CD1c-positive myeloid dendritic cell (primary cell): ENCODE data around the gene PIEZO2.

ENCODE experiments used
- DNase-seq: peaks from one replicate; pipeline ENCODE4 v3.0.0-alpha.2; 2016; ENCODE audit errors: extremely low spot score

PIEZO2 gene

GRCh38 chr18:11027862-11028261 is 121.5 kb downstream of the PIEZO2 start:
- no peak for DNase-seq

- DNase-seq, result no peak
Measured at GRCh38 chr18:11025671-11026070, 123.7 kb downstream of the PIEZO2 start.

- DNase-seq, result no peak
Measured at GRCh38 chr18:11024928-11025669, 124.3 kb downstream of the PIEZO2 start.

- DNase-seq, result no peak
Measured at GRCh38 chr18:11021477-11021876, 127.9 kb downstream of the PIEZO2 start.

GRCh38 chr18:11020877-11021414 is 128.4 kb downstream of the PIEZO2 start:
- no peak for DNase-seq

- DNase-seq, result no peak
Measured at GRCh38 chr18:11020161-11020853, 129.1 kb downstream of the PIEZO2 start.

GRCh38 chr18:11019295-11020105 is 129.9 kb downstream of the PIEZO2 start:
- no peak for DNase-seq

GRCh38 chr18:11009869-11010268 is 139.5 kb downstream of the PIEZO2 start:
- DNase-seq, result no peak

GRCh38 chr18:11009147-11009546 is 140.2 kb downstream of the PIEZO2 start:
- no peak for DNase-seq

- DNase-seq, result no peak
Measured at GRCh38 chr18:11008505-11008904, 140.9 kb downstream of the PIEZO2 start.

GRCh38 chr18:11005528-11005927 is 143.8 kb downstream of the PIEZO2 start:
- DNase-seq, result no peak

GRCh38 chr18:11004951-11005350 is 144.4 kb downstream of the PIEZO2 start:
- no peak for DNase-seq

- DNase-seq, result no peak
Measured at GRCh38 chr18:11004294-11004693, 145.1 kb downstream of the PIEZO2 start.

- DNase-seq, result no peak
Measured at GRCh38 chr18:11002796-11003195, 146.6 kb downstream of the PIEZO2 start.

GRCh38 chr18:11002277-11002676 is 147.1 kb downstream of the PIEZO2 start:
- DNase-seq, result no peak

GRCh38 chr18:11000071-11000470 is 149.3 kb downstream of the PIEZO2 start:
- DNase-seq, result no peak

- no peak for DNase-seq
Measured at GRCh38 chr18:10997885-10998284, 151.5 kb downstream of the PIEZO2 start.

- DNase-seq, result no peak
Measured at GRCh38 chr18:10995550-10995949, 153.8 kb downstream of the PIEZO2 start.

- no peak for DNase-seq
Measured at GRCh38 chr18:10989486-10989885, 159.9 kb downstream of the PIEZO2 start.

GRCh38 chr18:10985689-10986088 is 163.7 kb downstream of the PIEZO2 start:
- no peak for DNase-seq

GRCh38 chr18:10979411-10979810 is 170.0 kb downstream of the PIEZO2 start:
- no peak for DNase-seq

GRCh38 chr18:10977042-10977441 is 172.3 kb downstream of the PIEZO2 start:
- DNase-seq, result no peak
